HepG2 (cell line): ENCODE data around the gene B3GALT6. TPM values are rescaled to one million over a fixed set of nuclear protein-coding genes. Genes with fewer than 3 reads are reported as not detected.

Source experiments
- CREB1 ChIP-seq, 2 experiments: fragments of 450-650 bp in 1 of 2; IDR thresholded peaks; 2 replicates each; pipeline ENCODE4 v1.6.1; 2016 to 2017; ENCODE audit warnings: control low read depth in 1 of 2, mild to moderate bottlenecking in 1 of 2, missing compliant biosample characterization in 1 of 2, missing genetic modification characterization in 1 of 2
- HMGXB4 ChIP-seq, 2 experiments: sonication (generic) in 1 of 2; formaldehyde crosslinking in 1 of 2; IDR thresholded peaks; 2 replicates each; pipeline versions ENCODE4 v1.4.0 to v1.6.1; 2018 to 2020; ENCODE audit warnings: missing genetic modification reagents in 2 of 2, borderline replicate concordance in 1 of 2, low read depth in 1 of 2, mild to moderate bottlenecking in 1 of 2, missing biosample characterization in 1 of 2
- HNRNPL ChIP-seq: fragments of 200-400 bp; formaldehyde crosslinking; IDR thresholded peaks from 2 replicates; pipeline ENCODE4 v1.6.1; 2017; ENCODE audit warnings: mild to moderate bottlenecking, low read depth, low read length
- PTBP1 ChIP-seq: fragments of 200-400 bp; formaldehyde crosslinking; IDR thresholded peaks from 2 replicates; pipeline ENCODE4 v1.6.1; 2018; ENCODE audit warnings: low read length, low read depth; ENCODE audit not compliant: poor library complexity, severe bottlenecking
- RELA ChIP-seq: sonication (generic); formaldehyde crosslinking; IDR thresholded peaks from 2 replicates; pipeline ENCODE4 v1.4.0; 2020; ENCODE audit warnings: missing genetic modification reagents
- SPEN ChIP-seq: sonication (generic); formaldehyde crosslinking; IDR thresholded peaks from 2 replicates; pipeline ENCODE4 v1.5.1; 2020; ENCODE audit warnings: low read depth, mild to moderate bottlenecking, missing genetic modification reagents
- TBX2 ChIP-seq: sonication (generic); formaldehyde crosslinking; IDR thresholded peaks from 2 replicates; pipeline ENCODE4 v1.5.0; 2020; ENCODE audit warnings: missing genetic modification reagents, mild to moderate bottlenecking, borderline replicate concordance
- TCF7 ChIP-seq: sonication (generic); IDR thresholded peaks from 2 replicates; pipeline ENCODE4 v1.6.1; 2016; ENCODE audit warnings: antibody characterized with exemption, low read depth
- TFE3 ChIP-seq: IDR thresholded peaks from 2 replicates; pipeline ENCODE4 v1.6.1; 2016
- ZGPAT ChIP-seq: IDR thresholded peaks from 2 replicates; pipeline ENCODE4 v1.6.1; 2016; ENCODE audit warnings: mild to moderate bottlenecking
- ZNF225 ChIP-seq: sonication (generic); formaldehyde crosslinking; IDR thresholded peaks from 2 replicates; pipeline ENCODE4 v1.4.0; 2020; ENCODE audit warnings: mild to moderate bottlenecking, missing genetic modification reagents
- ZNF484 ChIP-seq: sonication (generic); formaldehyde crosslinking; IDR thresholded peaks from 2 replicates; pipeline ENCODE4 v1.5.1; 2020; ENCODE audit warnings: mild to moderate bottlenecking, low read depth, missing genetic modification reagents, borderline replicate concordance
- ZNF556 ChIP-seq: sonication (generic); formaldehyde crosslinking; IDR thresholded peaks from 2 replicates; pipeline ENCODE4 v1.4.0; 2020; ENCODE audit warnings: mild to moderate bottlenecking, missing genetic modification reagents, borderline replicate concordance
- ZNF562 ChIP-seq: sonication (generic); formaldehyde crosslinking; IDR thresholded peaks from 2 replicates; pipeline ENCODE4 v1.8.0; 2022; ENCODE audit warnings: missing genetic modification reagents, borderline replicate concordance
- ZNF704 ChIP-seq: sonication (generic); formaldehyde crosslinking; IDR thresholded peaks from 2 replicates; pipeline ENCODE4 v1.8.1; 2023; ENCODE audit warnings: mild to moderate bottlenecking, inconsistent platforms, moderate library complexity, missing genetic modification reagents, borderline replicate concordance
- polyA plus RNA-seq, 8 experiments: library from polyadenylated mRNA; depleted of rRNA in 3 of 8; stranded (reverse) in 7 of 8; unstranded in 1 of 8; fragments of >200 nt; fragmentation: Illumina TruSeq in 4 of 8; extraction: Trizol in 4 of 8; gene quantifications; 2 replicates each; pipeline versions ENCODE4 v1.2.1 to v1.2.3, GENCODE V29; 2011 to 2016; ENCODE audit warnings: low read depth in 4 of 8, missing spikeins in 1 of 8, mixed read lengths in 1 of 8; ENCODE audit not compliant: insufficient read depth in 1 of 8
- total RNA-seq, 5 experiments: library from RNA; depleted of rRNA; stranded (reverse); fragments of >200 nt; fragmentation: Illumina TruSeq; extraction: Trizol; gene quantifications; 2 replicates each; pipeline ENCODE4 v1.2.3, GENCODE V29; 2016; ENCODE audit warnings: low read depth in 1 of 5

Gene B3GALT6
- total and polyA plus RNA-seq, 2 of the 13 experiments (the other 11 are each of a cell fraction or from before 2014, with no cell fraction given): 3.9 to 14.2 TPM

GRCh38 chr1:1237874-1238701 lies 6.1 kb downstream of the B3GALT6 start (continued):
- TF ChIP-seq TFE3 (CRISPR knock-in tag): peak; percentile 69
- TF ChIP-seq ZNF556 (CRISPR knock-in tag): no peak
- peak; percentile 69; the same call in 1 of the 2 replicates for TF ChIP-seq ZGPAT (CRISPR knock-in tag)
- peak; percentile 66; the same call in 1 of the 2 replicates for TF ChIP-seq CREB1 (IDR thresholded peaks at IDR 0.05)
- TF ChIP-seq CREB1 (CRISPR knock-in tag; IDR thresholded peaks at IDR 0.05): 0 out of 2 replicates have a peak, but pooled peaks have one; percentile 11
- TF ChIP-seq HNRNPL: peak; percentile 96
- peak; percentile 98 for TF ChIP-seq TBX2 (CRISPR knock-in tag)
- TF ChIP-seq PTBP1: peak; percentile 17
- no peak for TF ChIP-seq ZNF225 (CRISPR knock-in tag)
- no peak for TF ChIP-seq TCF7
- TF ChIP-seq ZNF484 (CRISPR knock-in tag): no peak
- TF ChIP-seq ZNF704 (CRISPR knock-in tag): peak; percentile 65; the same call in 1 of the 2 replicates
- TF ChIP-seq ZNF562 (CRISPR knock-in tag): no peak
- TF ChIP-seq RELA (CRISPR knock-in tag): no peak
- TF ChIP-seq HMGXB4 (CRISPR knock-in tag; IDR thresholded peaks at IDR 0.05; ENCODE audit: borderline replicate concordance in 1 of 2, low read depth in 1 of 2): peak in 1 of 2 experiments; percentile 47; a peak in 2 of 4 replicates
- TF ChIP-seq SPEN (CRISPR knock-in tag): peak; percentile 80
